A673 (cell line): ENCODE data around the gene SRP9. TPM values are rescaled to one million over a fixed set of nuclear protein-coding genes. Genes with fewer than 3 reads are reported as not detected.
"Not testable (repeated sequence)": the region's sequence is repeated elsewhere in the genome, so short reads cannot be mapped to it uniquely, and the experiment has no call there.

Experiments used
- BruUV-seq: library from RNA; stranded (reverse); fragments of 400-500 nt; replicated peaks from 2 replicates; lab custom pipeline; 2021; lab: Mats Ljungman, UMichigan
- CTCF ChIA-PET: fragments of 300-600 bp; sonication (Branson Sonifier 250); formaldehyde crosslinking; loops from one replicate; lab custom pipeline; 2022; ENCODE audit warnings: antibody characterized with exemption; lab: Charles Lee
- POLR2A ChIA-PET: fragments of 300-600 bp; sonication (Branson Sonifier 250); formaldehyde crosslinking; loops from one replicate; lab custom pipeline; 2022; ENCODE audit warnings: antibody characterized with exemption; ENCODE audit not compliant: low non-redundant PET; lab: Charles Lee
- DNase-seq: peaks from one replicate; pipeline ENCODE4 v3.0.0-alpha.2; 2015; ENCODE audit warnings: low spot score
- H3K27ac ChIP-seq: fragments of 200-600 bp; sonication (generic); 2 replicates; pipeline ENCODE4 v1.5.1; 2016; ENCODE audit warnings: mixed run types, low read depth, mild to moderate bottlenecking, mixed read lengths, antibody characterized with exemption, low read length; ENCODE audit not compliant: poor library complexity, severe bottlenecking
- H3K27me3 ChIP-seq: fragments of 200-600 bp; sonication (generic); replicated peaks from 2 replicates; pipeline ENCODE4 v1.6.1; 2017; ENCODE audit warnings: mixed run types, low read depth, mild to moderate bottlenecking, mixed read lengths, antibody characterized with exemption, low read length; ENCODE audit not compliant: insufficient read depth, poor library complexity
- H3K36me3 ChIP-seq: fragments of 200-600 bp; sonication (generic); 2 replicates; pipeline ENCODE4 v1.6.1; 2016; ENCODE audit warnings: mixed run types, mild to moderate bottlenecking, mixed read lengths, antibody characterized with exemption, low read length; ENCODE audit not compliant: insufficient read depth, poor library complexity, severe bottlenecking
- H3K4me1 ChIP-seq: fragments of 200-600 bp; sonication (generic); 2 replicates; pipeline ENCODE4 v1.6.1; 2017; ENCODE audit warnings: mixed run types, mild to moderate bottlenecking, mixed read lengths, antibody characterized with exemption, low read length; ENCODE audit not compliant: insufficient read depth, poor library complexity, severe bottlenecking
- H3K4me3 ChIP-seq: fragments of 200-600 bp; sonication (generic); 2 replicates; pipeline ENCODE4 v1.5.1; 2016; ENCODE audit warnings: low read depth, mixed run types, mild to moderate bottlenecking, mixed read lengths, low read length; ENCODE audit not compliant: poor library complexity, severe bottlenecking
- H3K9me3 ChIP-seq: fragments of 200-600 bp; sonication (generic); 2 replicates; pipeline ENCODE4 v1.6.1; 2016; ENCODE audit warnings: mixed run types, low read depth, mild to moderate bottlenecking, mixed read lengths, antibody characterized with exemption, low read length; ENCODE audit not compliant: poor library complexity, severe bottlenecking
- EZH2 ChIP-seq: fragments of 200-600 bp; sonication (generic); IDR thresholded peaks from 2 replicates; pipeline ENCODE4 v1.6.1; 2017; ENCODE audit warnings: borderline replicate concordance, low read depth, mild to moderate bottlenecking, mixed read lengths, antibody characterized with exemption, low read length; ENCODE audit not compliant: poor library complexity, severe bottlenecking
- intact Hi-C: fragments of 100-400 bp; cut with micrococcal nuclease; formaldehyde crosslinking; loops from one replicate; pipeline ENCODE4 v1.10.0; 2022; ENCODE audit not compliant: unreplicated experiment
- total RNA-seq: library from RNA; stranded (reverse); gene quantifications from 2 replicates; pipeline ENCODE4 v1.2.3, GENCODE V29; 2021
- TF ChIP-seq, protein P1 (sequence below): fragments of 300-800, 200-600 bp; sonication (generic); conservative IDR thresholded peaks from 2 replicates; pipeline ENCODE4 v1.5.1; 2017; ENCODE audit warnings: low read depth, mild to moderate bottlenecking, antibody characterized with exemption, low read length, moderate library complexity, mixed read lengths

The SRP9 gene
- total RNA-seq, 1 experiment from 2014 or later: 486 TPM

DNA sequence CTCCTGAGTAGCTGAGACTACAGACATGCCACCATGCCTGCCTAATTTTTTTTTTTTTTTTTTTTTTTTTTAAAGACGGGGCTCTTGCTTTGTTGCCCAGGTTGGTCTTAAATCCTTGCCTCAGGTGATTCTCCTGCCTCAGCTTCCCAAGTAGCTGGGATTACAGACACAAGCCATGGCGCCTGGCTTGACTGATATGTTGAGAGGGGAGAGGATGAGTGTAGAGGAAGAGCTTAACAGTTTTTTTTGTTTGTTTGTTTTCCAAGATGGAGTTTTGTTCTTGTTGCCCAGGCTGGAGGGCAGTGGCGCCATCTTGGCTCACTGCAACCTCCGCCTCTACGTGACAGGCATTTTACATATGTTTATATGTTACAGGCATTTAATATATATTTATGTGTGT, 2.5 kb downstream of the SRP9 start:
- Histone ChIP-seq H3K4me3 (no peak overlapping the region), H3K9me3 (no peaks in the 10 kb centered on the region), H3K27me3 (no peaks in the 10 kb centered on the region), H3K27ac (no peak overlapping the region), H3K4me1 (peaks cover 36% of the 10 kb centered on the region), H3K36me3 (peaks cover 41% of the 10 kb centered on the region)
- intact Hi-C loops: no loop called here
- no peak for TF ChIP-seq EZH2
- TF ChIP-seq, protein P1, sequence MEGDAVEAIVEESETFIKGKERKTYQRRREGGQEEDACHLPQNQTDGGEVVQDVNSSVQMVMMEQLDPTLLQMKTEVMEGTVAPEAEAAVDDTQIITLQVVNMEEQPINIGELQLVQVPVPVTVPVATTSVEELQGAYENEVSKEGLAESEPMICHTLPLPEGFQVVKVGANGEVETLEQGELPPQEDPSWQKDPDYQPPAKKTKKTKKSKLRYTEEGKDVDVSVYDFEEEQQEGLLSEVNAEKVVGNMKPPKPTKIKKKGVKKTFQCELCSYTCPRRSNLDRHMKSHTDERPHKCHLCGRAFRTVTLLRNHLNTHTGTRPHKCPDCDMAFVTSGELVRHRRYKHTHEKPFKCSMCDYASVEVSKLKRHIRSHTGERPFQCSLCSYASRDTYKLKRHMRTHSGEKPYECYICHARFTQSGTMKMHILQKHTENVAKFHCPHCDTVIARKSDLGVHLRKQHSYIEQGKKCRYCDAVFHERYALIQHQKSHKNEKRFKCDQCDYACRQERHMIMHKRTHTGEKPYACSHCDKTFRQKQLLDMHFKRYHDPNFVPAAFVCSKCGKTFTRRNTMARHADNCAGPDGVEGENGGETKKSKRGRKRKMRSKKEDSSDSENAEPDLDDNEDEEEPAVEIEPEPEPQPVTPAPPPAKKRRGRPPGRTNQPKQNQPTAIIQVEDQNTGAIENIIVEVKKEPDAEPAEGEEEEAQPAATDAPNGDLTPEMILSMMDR: no peak
- DNase-seq: no peak
- ChIA-PET POLR2A (no interaction called here), CTCF (no interaction called here)
- BruUV-seq: no TSS peak

DNA sequence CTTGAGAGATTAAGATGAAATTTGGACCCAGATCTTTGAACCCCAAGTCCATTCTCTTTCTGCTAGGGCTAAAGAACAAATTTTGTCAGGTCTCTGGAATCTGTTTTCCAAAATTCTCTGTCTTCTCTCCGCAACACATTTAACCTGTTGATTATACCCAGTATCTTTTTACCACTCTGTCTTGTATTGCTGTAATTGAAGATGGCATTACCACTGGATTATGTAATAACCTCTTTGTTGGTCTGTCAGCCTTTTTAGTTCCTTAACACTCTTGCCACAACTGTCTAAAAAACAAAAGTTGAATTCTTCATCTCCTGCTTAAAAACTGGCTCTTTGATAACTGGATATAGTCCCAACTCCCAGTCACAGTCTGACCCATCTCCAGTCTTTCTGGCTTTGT, 3.0 kb downstream of the SRP9 start:
- H3K4me1 ChIP-seq: peaks cover 36% of the 10 kb centered on the region
- no peaks in the 10 kb centered on the region for H3K27me3 ChIP-seq
- H3K36me3 ChIP-seq: peaks cover 46% of the 10 kb centered on the region
- no TSS peak for BruUV-seq
- peak overlapping the region; percentile 21 for H3K27ac ChIP-seq
- ChIA-PET CTCF (no interaction called here), POLR2A (no interaction called here)
- no peak overlapping the region for H3K4me3 ChIP-seq
- DNase-seq: no peak
- TF ChIP-seq EZH2: no peak
- TF ChIP-seq, protein P1: no peak
- intact Hi-C loops: no loop called here
- no peaks in the 10 kb centered on the region for H3K9me3 ChIP-seq

DNA sequence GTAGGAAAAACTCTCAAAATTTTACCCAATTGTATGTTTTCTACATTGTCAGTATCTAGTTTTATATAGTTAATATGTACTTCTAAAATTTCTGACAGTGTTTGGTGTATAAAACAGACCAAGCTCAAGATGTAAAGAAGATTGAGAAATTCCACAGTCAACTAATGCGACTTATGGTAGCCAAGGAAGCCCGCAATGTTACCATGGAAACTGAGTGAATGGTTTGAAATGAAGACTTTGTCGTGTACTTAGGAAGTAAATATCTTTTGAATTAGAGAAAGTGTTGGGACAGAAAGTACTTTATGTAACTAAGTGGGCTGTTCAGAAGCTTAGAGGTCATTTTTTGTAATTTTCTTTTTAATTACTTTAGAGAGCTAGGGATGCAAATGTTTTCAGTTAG, 11.5 kb downstream of the SRP9 start:
- H3K4me3 ChIP-seq, intact Hi-C loops, H3K4me1 ChIP-seq, BruUV-seq, POLR2A ChIA-PET, DNase-seq, H3K27me3 ChIP-seq, CTCF ChIA-PET, H3K27ac ChIP-seq, H3K9me3 ChIP-seq: not testable (repeated sequence)
- peaks cover 64% of the 10 kb centered on the region for H3K36me3 ChIP-seq

DNA sequence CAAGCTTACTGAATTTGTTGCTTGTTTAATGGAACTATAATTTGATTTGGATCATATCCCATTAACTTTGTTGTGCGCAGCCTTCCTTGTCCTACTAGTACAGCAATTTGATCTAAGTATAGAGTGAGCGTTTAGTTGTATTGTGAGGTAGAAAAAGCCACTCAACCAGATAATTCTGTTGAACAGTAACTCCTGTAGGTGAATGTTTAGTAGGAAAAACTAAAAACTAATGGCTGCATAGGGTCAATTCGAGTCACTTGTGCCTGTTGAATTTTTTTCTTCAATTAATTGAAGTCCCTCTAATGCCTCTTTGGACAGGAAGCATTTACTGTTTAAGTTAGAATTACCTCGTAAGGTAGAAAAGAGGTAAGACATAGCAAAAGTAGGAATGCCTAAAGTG, 17.3 kb downstream of the SRP9 start:
- Histone ChIP-seq H3K4me1 (no peaks in the 10 kb centered on the region), H3K9me3 (no peaks in the 10 kb centered on the region), H3K4me3 (no peak overlapping the region), H3K36me3 (peaks cover 15% of the 10 kb centered on the region), H3K27ac (no peak overlapping the region), H3K27me3 (no peaks in the 10 kb centered on the region)
- POLR2A ChIA-PET: no interaction called here
- BruUV-seq: no TSS peak
- DNase-seq: no peak
- TF ChIP-seq, protein P1: no peak
- no peak for TF ChIP-seq EZH2
- CTCF ChIA-PET: no interaction called here
- intact Hi-C loops: no loop called here

DNA sequence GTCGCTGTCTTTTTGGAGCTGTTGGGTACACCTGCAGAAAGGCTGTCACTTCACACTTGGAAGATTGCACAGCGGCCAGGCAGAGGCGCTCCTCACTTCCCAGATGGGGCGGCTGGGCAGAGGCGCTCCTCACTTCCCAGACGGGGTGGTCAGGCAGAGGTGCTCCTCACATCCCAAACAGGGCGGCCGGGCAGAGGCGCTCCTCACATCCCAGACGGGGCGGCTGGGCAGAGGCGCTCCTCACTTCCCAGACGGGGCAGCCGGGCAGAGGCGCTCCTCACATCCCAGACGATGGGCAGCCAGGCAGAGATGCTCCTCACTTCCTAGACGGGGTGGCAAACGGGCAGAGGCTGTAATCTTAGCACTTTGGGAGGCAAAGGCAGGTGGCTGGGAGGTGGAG, 18.5 kb downstream of the SRP9 start:
- H3K4me1 ChIP-seq, H3K36me3 ChIP-seq, H3K9me3 ChIP-seq, BruUV-seq, H3K27me3 ChIP-seq, POLR2A ChIA-PET, intact Hi-C loops, CTCF ChIA-PET, H3K27ac ChIP-seq, DNase-seq, H3K4me3 ChIP-seq: not testable (repeated sequence)
